UCSD-AML1 (cell line): ENCODE measurements around the gene ZMYND15.
A peak's percentile ranks its signal among the peaks of the same experiment; 100 is the strongest.

Experiments used
- DNase-seq: peaks from one replicate; lab custom pipeline; 2025; ENCODE audit not compliant: unreplicated experiment; lab: John Stamatoyannopoulos, UW

Gene ZMYND15

GRCh38 chr17:4785311-4786105 lies 45.9 kb downstream of the ZMYND15 start:
- DNase-seq: no peak

GRCh38 chr17:4786106-4786511 lies 46.5 kb downstream of the ZMYND15 start, which contains the start of gene VMO1:
Gene VMO1, minus strand, starts transcription at chr17:4786364. Its CDS starts 12 bp downstream, at chr17:4786352.
- peak; percentile 30 for DNase-seq

DNA sequence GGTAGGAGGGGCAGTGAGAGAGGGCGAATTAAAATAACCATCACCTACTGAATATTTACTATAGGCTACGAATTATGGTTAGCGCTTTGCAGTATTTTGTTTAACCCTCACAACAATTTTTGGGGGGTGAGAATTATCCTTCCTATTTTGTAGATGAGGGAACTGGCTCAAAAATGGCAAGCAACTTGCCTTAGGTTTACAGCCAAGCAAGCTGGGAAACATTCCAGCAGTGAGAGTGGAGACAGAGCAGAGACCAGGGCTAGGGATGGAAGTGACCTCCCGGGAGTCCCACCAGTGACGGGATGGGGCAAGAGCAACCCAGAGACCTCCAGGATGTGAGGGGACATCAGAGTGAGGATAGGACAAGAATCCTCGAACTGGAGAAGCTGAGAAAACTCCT lies 46.9 kb downstream of the ZMYND15 start:
- DNase-seq: no peak

DNA sequence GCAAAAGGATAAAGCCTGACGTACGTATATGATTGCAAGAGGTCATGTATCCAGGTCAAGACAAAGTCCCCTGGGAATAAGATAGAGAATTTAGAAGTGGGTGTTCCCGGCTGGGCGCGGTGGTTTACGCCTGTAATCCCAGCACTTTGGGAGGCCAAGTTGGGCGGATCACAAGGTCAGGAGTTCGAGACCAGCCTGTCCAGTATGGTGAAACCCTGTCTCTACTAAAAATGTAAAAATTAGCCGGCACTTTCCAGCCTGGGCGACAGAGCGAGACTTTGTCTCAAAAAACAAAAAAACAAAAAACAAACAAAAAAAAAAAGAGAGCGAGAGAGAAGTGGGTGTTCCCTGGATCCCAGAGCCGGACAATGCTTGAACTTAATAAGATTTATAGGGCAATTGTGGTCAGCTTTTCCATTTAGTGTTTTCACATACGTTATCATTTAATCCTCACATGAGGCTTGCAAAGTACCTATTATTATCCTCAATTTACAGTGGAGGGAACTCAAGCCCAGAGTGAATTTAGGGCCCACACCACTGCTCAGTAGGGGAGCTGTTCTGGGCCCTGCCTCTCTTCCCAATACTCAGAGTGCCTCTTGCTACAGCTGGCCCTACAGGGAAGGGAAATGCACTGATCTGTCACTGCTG lies 48.6 kb downstream of the ZMYND15 start:
- no peak for DNase-seq

DNA sequence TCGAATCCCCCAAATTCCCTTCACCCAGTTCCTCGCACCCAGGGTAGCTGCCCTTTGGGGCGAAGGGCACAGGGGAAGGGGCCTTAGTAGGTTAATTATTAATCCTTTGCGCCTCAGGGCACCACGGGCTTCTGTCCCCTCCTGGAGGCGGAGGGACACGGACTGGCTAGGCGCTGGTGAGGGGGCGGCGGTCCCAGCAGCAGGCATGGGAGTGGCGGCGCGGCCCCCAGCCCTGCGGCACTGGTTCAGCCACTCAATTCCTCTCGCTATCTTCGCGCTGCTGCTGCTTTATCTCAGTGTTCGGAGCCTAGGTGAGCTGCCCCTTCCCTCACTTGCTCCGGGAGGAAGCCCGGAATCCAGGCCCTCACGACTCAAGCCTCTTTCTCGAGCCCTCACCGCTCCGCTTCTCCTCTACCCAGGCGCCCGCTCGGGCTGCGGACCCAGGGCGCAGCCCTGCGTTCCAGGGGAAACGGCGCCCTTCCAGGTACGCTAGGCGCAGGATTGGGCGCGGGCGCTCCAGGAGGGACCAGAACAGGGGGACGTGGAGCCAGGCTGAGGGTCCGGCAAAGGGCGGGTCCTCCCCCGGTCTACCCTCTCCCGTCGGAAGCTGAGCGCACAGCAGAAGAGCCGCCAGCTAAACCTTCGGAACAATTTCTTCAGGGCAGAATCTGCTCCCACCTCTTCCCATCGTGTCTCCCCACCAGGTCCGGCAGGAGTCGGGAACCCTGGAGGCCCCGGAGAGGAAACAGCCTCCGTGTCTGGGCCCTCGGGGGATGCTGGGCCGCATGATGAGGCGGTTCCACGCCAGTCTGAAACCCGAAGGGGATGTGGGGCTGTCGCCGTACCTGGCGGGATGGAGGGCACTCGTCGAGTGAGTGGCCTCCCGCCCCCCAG lies 49.4 kb downstream of the ZMYND15 start, which contains the start of gene GLTPD2:
Gene GLTPD2 (plus strand): TSS at position 158 of the 894 bp plus-strand sequence. CDS start 48 bp downstream, at position 206.
- no peak for DNase-seq

DNA sequence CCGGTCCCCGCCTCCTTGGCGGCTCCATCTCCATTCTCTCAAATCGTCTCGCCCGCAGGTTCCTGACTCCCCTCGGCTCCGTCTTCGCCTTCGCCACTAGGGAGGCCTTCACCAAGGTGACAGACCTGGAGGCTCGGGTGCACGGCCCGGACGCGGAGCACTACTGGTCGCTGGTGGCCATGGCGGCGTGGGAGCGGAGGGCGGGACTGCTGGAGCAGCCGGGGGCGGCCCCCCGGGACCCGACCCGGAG lies 50.0 kb downstream of the ZMYND15 start:
- DNase-seq: no peak

DNA sequence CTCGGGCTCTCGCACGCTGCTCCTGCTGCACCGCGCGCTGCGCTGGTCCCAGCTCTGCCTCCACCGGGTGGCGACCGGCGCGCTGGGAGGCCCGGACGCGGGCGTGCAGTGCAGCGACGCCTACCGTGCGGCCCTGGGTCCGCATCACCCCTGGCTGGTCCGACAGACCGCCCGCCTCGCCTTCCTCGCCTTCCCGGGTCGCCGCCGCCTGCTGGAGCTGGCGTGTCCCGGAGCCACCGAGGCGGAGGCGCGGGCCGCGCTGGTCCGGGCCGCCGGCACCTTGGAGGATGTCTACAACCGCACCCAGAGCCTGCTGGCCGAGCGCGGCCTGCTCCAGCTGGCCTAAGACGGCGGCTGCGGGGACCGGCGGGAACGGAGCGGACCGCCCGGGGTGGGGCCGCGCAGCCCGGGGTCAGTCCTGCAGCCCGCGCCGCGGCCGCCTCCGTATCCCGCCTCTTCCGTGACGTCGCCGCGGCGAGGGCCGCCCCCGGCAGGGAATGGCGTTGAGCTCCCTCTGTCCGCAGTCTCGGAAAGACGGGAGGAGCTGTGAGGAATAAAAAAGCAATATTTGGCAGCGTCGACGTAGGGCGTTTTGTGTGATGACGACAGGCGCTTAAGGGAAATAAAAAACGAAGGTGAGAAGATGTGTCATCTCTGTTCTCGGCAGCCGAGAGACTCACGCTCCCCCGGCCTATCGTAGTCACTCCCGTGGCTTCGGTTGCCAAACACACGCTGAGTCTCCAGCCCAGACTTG lies 50.5 kb downstream of the ZMYND15 start:
- peak; percentile 88 for DNase-seq

DNA sequence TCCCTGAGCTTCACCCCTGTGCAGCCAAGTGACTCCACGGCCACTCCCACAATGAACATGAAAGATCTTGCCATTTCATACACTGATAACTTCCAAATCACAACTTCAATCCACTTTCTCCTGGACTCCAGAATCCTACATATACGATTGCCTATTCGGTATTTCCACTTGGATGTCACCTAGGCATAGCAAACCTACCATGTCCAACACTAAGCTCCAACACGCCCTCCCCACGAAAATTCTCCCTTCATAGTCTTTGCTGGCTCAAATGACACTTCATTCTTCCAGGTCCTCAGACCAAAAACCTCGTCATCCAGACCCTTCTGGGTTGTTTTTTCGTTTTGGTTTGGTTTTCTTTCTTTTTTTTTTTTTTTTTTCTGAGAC lies 51.1 kb downstream of the ZMYND15 start:
- no peak for DNase-seq

DNA sequence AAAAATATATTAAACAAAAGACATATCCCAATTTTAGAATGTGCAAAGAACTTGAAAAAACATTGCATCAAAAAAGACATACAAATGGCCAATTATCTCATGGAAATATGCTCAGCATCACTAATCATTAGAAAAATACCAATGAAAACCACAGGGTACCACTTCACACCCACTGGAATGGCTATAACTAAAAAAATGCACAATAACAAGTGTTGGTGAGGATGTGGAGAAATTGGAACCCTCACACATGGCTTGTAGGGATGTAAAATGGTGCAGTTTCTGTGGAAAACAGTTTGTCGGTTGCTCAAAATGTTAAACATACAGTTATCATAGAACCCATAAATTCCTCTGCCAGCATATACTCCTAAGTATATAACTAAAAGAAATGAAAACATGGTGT lies 55.5 kb downstream of the ZMYND15 start:
- no peak for DNase-seq
